Uterus (tissue), 2 donors: Measurements from ENCODE around the gene RHAG.

Experiments used
- POLR2A ChIP-seq, 2 donors: fragments of 450-650 bp; IDR thresholded peaks; one replicate each; pipeline ENCODE4 v1.6.1; 2016; ENCODE audit warnings: antibody characterized with exemption in 2 of 2, mild to moderate bottlenecking in 1 of 2, moderate library complexity in 1 of 2
- TF ChIP-seq, protein P1 (sequence below), 4 experiments: fragments of 200-600 bp in 2 of 4; fragments of 450-650 bp in 2 of 4; sonication (generic) in 2 of 4; IDR thresholded peaks; one replicate each; pipeline ENCODE4 v1.5.1; 2016 to 2019; ENCODE audit warnings: antibody characterized with exemption in 4 of 4, mild to moderate bottlenecking in 2 of 4, moderate library complexity in 1 of 4

DNA sequence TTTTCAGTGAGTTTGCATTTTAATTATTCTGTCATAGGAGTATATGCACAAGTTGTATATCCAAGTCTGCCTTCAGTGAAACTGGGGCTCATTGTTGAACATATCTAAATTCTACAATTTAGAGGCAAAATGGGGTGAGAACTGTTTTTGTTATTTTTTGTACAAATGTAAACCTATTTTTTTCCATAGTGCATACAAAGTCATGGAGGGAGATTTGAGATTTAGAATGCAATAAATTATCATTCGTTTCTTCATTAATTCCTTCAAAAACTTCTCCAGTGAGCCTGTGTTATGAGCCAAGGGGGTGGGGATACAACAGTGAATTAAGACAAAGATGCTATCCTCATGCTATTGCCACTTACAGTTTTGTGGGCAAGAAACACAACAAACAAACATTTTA lies 29.8 kb upstream of the RHAG start:
- TF ChIP-seq POLR2A (IDR thresholded peaks at IDR 0.05): no peak
- TF ChIP-seq, protein P1, sequence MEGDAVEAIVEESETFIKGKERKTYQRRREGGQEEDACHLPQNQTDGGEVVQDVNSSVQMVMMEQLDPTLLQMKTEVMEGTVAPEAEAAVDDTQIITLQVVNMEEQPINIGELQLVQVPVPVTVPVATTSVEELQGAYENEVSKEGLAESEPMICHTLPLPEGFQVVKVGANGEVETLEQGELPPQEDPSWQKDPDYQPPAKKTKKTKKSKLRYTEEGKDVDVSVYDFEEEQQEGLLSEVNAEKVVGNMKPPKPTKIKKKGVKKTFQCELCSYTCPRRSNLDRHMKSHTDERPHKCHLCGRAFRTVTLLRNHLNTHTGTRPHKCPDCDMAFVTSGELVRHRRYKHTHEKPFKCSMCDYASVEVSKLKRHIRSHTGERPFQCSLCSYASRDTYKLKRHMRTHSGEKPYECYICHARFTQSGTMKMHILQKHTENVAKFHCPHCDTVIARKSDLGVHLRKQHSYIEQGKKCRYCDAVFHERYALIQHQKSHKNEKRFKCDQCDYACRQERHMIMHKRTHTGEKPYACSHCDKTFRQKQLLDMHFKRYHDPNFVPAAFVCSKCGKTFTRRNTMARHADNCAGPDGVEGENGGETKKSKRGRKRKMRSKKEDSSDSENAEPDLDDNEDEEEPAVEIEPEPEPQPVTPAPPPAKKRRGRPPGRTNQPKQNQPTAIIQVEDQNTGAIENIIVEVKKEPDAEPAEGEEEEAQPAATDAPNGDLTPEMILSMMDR (IDR thresholded peaks at IDR 0.05): no peak
